Stimulated activated CD8-positive, alpha-beta memory T cell treated with anti-CD3 and anti-CD28 coated beads, Interleukin-2, amount 100 ng/mL, for 48 hours (primary cell): ENCODE measurements around the gene DBNL.

ENCODE experiments used
- DNase-seq, 2 donors: peaks; one replicate each; pipeline ENCODE4 v3.0.0-alpha.2; 2020; ENCODE audit warnings: low read depth in 2 of 2

DBNL gene

GRCh38 chr7:44061645-44062179, 17.2 kb downstream of the DBNL start:
- DNase-seq, result no peak

- no peak for DNase-seq
These were observed 17.8 kb downstream of the DBNL start for GRCh38 chr7:44062180-44062902.

GRCh38 chr7:44062903-44063295, 18.4 kb downstream of the DBNL start:
- DNase-seq, result no peak

GRCh38 chr7:44063547-44063893, 19.0 kb downstream of the DBNL start:
- no peak for DNase-seq

- DNase-seq, result no peak
These were observed 19.6 kb downstream of the DBNL start for GRCh38 chr7:44063894-44064651.

GRCh38 chr7:44064791-44065430, 20.4 kb downstream of the DBNL start:
- DNase-seq, result no peak

- no peak for DNase-seq
These were observed 21.1 kb downstream of the DBNL start, which contains the start of gene PGAM2 for GRCh38 chr7:44065431-44066110. Gene PGAM2, minus strand, starts transcription at chr7:44065567. Its CDS starts 38 bp downstream, at chr7:44065529.

GRCh38 chr7:44066111-44066460, 21.6 kb downstream of the DBNL start:
- no peak for DNase-seq

GRCh38 chr7:44066494-44067063, 22.1 kb downstream of the DBNL start:
- DNase-seq, result no peak

- DNase-seq, result no peak
These were observed 22.8 kb downstream of the DBNL start for GRCh38 chr7:44067064-44067951.

GRCh38 chr7:44068054-44068453, 23.6 kb downstream of the DBNL start:
- DNase-seq, result no peak

GRCh38 chr7:44071726-44072363, 27.3 kb downstream of the DBNL start:
- DNase-seq, result no peak

GRCh38 chr7:44072364-44073231, 28.1 kb downstream of the DBNL start:
- peak in 1 of 2 donors; percentile 34 for DNase-seq

GRCh38 chr7:44073664-44074348, 29.3 kb downstream of the DBNL start:
- DNase-seq, result peak; percentile 52 to 57

GRCh38 chr7:44074349-44074695, 29.8 kb downstream of the DBNL start:
- DNase-seq, result no peak

GRCh38 chr7:44075296-44076075, 31.0 kb downstream of the DBNL start:
- DNase-seq, result no peak

GRCh38 chr7:44076101-44076895, 31.8 kb downstream of the DBNL start:
- no peak for DNase-seq
